Measurements from ENCODE around the gene SPATA22. TPM values are rescaled to one million over a fixed set of nuclear protein-coding genes. Genes with fewer than 3 reads are reported as not detected.
"Not testable (repeated sequence)": the region's sequence is repeated elsewhere in the genome, so short reads cannot be mapped to it uniquely, and the experiment has no call there.

SPATA22 gene, protein sequence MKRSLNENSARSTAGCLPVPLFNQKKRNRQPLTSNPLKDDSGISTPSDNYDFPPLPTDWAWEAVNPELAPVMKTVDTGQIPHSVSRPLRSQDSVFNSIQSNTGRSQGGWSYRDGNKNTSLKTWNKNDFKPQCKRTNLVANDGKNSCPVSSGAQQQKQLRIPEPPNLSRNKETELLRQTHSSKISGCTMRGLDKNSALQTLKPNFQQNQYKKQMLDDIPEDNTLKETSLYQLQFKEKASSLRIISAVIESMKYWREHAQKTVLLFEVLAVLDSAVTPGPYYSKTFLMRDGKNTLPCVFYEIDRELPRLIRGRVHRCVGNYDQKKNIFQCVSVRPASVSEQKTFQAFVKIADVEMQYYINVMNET
- under 0.01 and 0.76 TPM in 2 replicates for total RNA-seq (2012; rRNA removed)

DNA sequence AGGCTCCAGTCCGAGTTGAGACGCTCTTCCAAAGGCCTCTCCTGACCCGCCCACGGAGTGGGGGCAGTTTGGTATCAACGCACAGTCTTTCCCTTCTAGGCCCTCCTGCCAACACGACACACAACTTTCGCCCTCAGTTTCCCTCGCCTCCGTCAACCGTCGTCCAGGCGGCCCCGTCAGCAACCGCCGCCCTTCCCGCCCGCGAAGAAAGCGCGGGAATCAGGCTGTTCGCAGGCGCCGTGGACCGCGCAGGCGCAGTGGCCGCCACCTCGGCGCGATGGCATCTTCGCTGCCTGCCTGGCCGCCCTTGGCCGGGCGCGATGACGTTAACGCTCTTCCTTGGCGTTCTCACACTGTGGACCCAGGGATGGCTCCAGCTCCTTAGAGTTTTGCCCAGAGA is at the start of gene SPATA22:
TSS of gene SPATA22 (minus strand) at position 221 of the 400 bp plus-strand sequence. CDS start 2,494 bp downstream, outside the sequence.
- Histone ChIP-seq H3K27me3 (ENCODE audit: control insufficient read depth, insufficient read depth, low read length) (no peaks in the 10 kb centered on the region), H3K4me3 (ENCODE audit: low read length) (no peak within 1 kb of the TSS), H3K9ac (ENCODE audit: low read depth, low read length) (no peak within 1 kb of the TSS), H3K9me3 (replicated peaks; ENCODE audit: low read length) (no peaks in the 10 kb centered on the region), H3K36me3 (ENCODE audit: insufficient read depth, low read length) (no peaks in the 10 kb centered on the region), H3K4me1 (ENCODE audit: control insufficient read depth, insufficient read depth, low read length) (no peaks in the 10 kb centered on the region), H3K4me2 (ENCODE audit: low read length) (no peak within 1 kb of the TSS)

DNA sequence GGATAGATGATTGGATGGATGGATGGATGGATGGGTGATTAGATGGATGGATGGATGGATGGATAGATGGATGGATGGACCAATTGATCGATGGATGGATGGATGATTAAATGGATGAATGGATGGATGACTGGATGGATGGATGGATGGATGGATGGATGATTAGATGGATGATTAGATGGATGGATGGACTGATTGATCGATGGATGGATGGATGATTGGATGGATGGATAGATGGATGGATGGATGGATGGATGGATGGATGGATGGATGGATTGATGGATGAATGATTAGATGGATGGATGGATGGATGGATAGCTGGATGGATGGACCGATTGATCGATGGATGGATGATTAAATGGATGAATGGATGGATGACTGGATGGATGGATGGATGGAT is 47.9 kb upstream of the SPATA22 start:
- H3K9me3 ChIP-seq (replicated peaks; ENCODE audit: low read length); H3K4me2 ChIP-seq (ENCODE audit: low read length); H3K9ac ChIP-seq (ENCODE audit: low read depth, low read length); H3K36me3 ChIP-seq (ENCODE audit: insufficient read depth, low read length); H3K4me3 ChIP-seq (ENCODE audit: low read length); H3K27me3 ChIP-seq (ENCODE audit: control insufficient read depth, insufficient read depth, low read length); H3K4me1 ChIP-seq (ENCODE audit: control insufficient read depth, insufficient read depth, low read length): not testable (repeated sequence)

DNA sequence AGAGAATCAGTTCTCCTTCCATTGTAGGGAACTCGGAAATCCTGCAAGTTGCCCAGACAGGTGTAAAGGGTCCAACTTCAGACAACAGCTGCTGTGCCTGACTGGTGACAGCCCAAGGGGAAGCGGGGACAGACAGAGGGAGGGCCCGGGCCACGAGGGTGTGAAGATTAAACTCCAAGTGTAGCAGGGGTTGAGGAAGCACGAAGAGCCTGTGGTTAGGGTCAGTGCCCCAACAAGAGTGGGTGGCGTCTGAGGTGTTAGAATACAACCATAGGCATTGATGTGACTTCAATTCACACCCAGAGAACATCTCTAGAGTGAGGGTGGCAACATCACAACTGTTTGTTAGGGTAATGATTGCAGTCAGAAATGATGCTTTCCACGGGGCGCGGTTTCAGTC is 43.3 kb upstream of the SPATA22 start:
- Histone ChIP-seq H3K4me3 (ENCODE audit: low read length) (no peak overlapping the region), H3K36me3 (ENCODE audit: insufficient read depth, low read length) (no peaks in the 10 kb centered on the region), H3K27me3 (ENCODE audit: control insufficient read depth, insufficient read depth, low read length) (no peaks in the 10 kb centered on the region), H3K4me2 (ENCODE audit: low read length) (no peak overlapping the region), H3K4me1 (ENCODE audit: control insufficient read depth, insufficient read depth, low read length) (peaks cover 13% of the 10 kb centered on the region), H3K9ac (ENCODE audit: low read depth, low read length) (no peak overlapping the region), H3K9me3 (replicated peaks; ENCODE audit: low read length) (no peaks in the 10 kb centered on the region)

DNA sequence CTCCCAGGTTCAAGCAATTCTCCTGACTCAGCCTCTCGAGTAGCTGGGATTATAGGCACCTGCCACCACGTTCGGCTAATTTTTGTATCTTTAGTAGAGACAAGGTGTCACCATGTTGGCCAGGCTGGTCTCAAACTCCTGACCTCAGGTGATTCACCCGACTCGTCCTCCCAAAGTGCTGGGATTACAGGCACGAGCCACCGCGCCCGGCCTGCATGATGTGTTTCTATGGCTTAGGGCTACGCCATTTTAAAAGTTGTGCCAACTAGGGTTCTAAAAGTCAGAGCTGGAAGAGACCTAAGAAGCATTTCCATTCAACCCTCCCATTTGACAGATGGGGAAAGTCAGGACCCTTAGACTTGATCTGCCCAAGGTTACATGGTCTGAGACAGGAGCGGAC is 42.5 kb upstream of the SPATA22 start:
- not testable (repeated sequence) for H3K27me3 ChIP-seq (ENCODE audit: control insufficient read depth, insufficient read depth, low read length); H3K9ac ChIP-seq (ENCODE audit: low read depth, low read length); H3K4me2 ChIP-seq (ENCODE audit: low read length); H3K4me3 ChIP-seq (ENCODE audit: low read length); H3K36me3 ChIP-seq (ENCODE audit: insufficient read depth, low read length); H3K9me3 ChIP-seq (replicated peaks; ENCODE audit: low read length)
- peaks cover 13% of the 10 kb centered on the region for H3K4me1 ChIP-seq (ENCODE audit: control insufficient read depth, insufficient read depth, low read length)

DNA sequence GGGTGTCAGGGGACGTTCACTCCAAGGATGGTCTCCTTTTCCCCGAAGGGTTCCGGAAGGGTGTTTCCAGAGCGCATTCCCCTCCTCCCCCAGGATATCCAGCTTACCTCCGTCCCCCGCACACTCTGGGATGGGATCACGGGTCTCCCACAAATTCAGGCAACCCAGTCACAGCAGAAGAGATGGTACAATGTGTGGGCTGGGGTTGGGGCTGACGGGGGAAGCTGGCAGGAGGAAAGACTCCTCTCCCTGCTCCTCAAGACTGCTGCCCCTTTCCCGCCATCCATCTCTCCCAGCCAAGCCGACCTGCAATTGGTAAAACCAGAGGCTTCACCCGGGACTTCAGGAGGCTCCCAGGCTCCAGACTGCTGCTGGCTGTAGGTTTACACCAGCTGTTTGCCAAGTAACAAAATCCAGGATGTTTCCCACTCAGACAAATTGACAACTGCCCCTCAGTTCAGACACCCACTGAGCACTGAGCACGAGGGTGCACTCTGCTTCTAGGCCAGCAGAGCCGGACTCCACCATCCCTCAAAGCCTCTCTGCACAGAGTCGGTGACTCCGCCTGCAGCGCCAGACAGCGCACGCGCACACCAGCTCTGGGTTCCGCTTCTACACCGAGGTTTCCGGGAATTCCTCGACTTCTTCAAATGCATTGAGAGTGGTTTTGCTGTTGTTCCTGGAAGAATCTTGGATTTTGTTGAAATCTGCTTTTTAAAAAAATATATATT is 41.9 kb upstream of the SPATA22 start:
- Histone ChIP-seq H3K27me3 (ENCODE audit: control insufficient read depth, insufficient read depth, low read length) (no peaks in the 10 kb centered on the region), H3K36me3 (ENCODE audit: insufficient read depth, low read length) (no peaks in the 10 kb centered on the region), H3K4me2 (ENCODE audit: low read length) (peak overlapping the region; percentile 50), H3K4me1 (ENCODE audit: control insufficient read depth, insufficient read depth, low read length) (peaks cover 13% of the 10 kb centered on the region), H3K4me3 (ENCODE audit: low read length) (no peak overlapping the region), H3K9ac (ENCODE audit: low read depth, low read length) (no peak overlapping the region), H3K9me3 (replicated peaks; ENCODE audit: low read length) (no peaks in the 10 kb centered on the region)

DNA sequence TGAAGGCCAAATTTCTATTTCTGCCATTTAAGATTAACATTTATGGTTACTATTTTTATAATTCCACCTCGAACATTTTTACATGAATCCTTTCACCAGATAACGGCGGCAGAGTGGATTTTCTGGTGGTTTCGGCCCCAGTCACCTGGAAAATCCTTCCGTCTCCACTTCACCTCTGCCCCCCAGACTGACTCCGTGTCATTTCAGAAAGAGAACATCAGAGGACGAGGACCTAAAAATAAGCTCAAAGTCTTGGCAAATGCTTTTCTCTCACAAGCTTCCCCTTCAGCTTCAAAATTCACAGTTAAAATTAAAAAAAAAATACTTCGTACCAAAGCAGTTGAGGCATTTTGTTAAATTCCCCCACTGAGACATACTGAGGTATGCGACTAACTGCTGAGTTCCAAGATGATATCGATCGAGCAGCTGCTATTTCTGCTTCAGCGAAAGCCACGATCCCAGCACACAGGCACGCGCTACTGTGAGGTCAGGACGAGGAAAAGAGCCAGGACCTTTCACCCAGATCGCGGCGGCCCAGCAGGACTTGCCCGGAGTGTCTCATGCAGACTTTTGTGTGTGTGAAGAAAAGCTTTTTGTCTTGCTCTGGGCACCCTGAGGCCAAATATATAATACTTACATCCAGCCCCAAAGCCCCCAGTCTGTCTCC is 41.0 kb upstream of the SPATA22 start:
- peaks cover 3% of the 10 kb centered on the region for H3K27me3 ChIP-seq (ENCODE audit: control insufficient read depth, insufficient read depth, low read length)
- peak overlapping the region; percentile 50 for H3K4me2 ChIP-seq (ENCODE audit: low read length)
- no peaks in the 10 kb centered on the region for H3K36me3 ChIP-seq (ENCODE audit: insufficient read depth, low read length)
- peaks cover 13% of the 10 kb centered on the region for H3K4me1 ChIP-seq (ENCODE audit: control insufficient read depth, insufficient read depth, low read length)
- H3K9ac ChIP-seq (ENCODE audit: low read depth, low read length): no peak overlapping the region
- H3K9me3 ChIP-seq (replicated peaks; ENCODE audit: low read length): no peaks in the 10 kb centered on the region
- H3K4me3 ChIP-seq (ENCODE audit: low read length): no peak overlapping the region

DNA sequence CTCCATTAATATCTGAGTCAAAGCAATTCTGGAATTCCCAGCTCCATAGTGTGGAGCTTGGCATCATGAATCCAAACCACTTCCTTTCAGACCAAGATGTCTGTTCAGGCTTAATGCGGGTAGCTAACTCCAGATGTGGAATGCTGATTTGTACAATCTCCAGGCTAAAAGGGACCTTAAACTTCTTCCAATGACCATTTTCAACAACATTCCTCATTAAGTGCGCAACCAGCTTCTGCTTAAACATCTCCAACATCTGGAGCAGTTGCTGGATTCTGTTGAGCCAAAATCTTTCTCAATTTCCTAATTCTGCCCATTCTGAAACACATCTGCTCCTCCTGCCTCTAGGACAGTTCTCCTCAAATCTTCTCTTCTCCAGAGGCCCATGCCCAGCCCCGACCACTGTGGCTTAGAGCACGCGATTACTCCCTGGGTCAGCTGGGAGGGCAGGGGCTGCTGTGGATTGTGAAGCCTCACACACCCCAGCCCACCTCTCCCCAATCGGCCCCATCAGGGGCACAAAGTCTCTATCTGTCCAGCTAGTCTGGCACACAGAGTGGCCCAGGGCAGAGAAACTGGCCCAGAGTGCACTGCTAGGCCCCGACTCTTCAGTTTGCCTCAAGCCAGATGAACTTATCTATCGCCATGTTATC is 40.4 kb upstream of the SPATA22 start:
- Histone ChIP-seq H3K4me3 (ENCODE audit: low read length) (no peak overlapping the region), H3K9ac (ENCODE audit: low read depth, low read length) (no peak overlapping the region), H3K4me2 (ENCODE audit: low read length) (no peak overlapping the region), H3K4me1 (ENCODE audit: control insufficient read depth, insufficient read depth, low read length) (peaks cover 13% of the 10 kb centered on the region), H3K36me3 (ENCODE audit: insufficient read depth, low read length) (no peaks in the 10 kb centered on the region), H3K9me3 (replicated peaks; ENCODE audit: low read length) (no peaks in the 10 kb centered on the region), H3K27me3 (ENCODE audit: control insufficient read depth, insufficient read depth, low read length) (peaks cover 7% of the 10 kb centered on the region)

DNA sequence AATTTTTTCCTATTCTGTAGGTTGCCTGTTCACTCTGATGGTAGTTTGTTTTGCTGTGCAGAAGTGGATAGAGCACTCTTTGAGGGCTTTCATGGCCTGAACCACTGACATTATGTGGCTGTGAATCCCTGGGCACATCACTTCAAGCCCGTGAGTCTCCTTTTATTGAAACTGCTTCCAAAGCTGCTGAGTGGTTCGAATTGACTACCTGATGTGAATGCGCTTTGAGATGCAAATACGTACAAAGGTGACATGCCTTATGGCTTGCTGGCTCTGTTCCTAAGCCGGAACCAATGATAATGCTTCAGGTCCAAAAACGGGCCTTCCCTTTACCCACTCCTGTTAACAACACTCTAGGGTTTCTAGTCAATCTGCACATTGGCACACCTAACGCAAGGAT is 38.5 kb upstream of the SPATA22 start:
- Histone ChIP-seq H3K9me3 (replicated peaks; ENCODE audit: low read length) (no peaks in the 10 kb centered on the region), H3K27me3 (ENCODE audit: control insufficient read depth, insufficient read depth, low read length) (peaks cover 7% of the 10 kb centered on the region), H3K9ac (ENCODE audit: low read depth, low read length) (no peak overlapping the region), H3K36me3 (ENCODE audit: insufficient read depth, low read length) (no peaks in the 10 kb centered on the region), H3K4me2 (ENCODE audit: low read length) (no peak overlapping the region), H3K4me1 (ENCODE audit: control insufficient read depth, insufficient read depth, low read length) (peaks cover 13% of the 10 kb centered on the region), H3K4me3 (ENCODE audit: low read length) (no peak overlapping the region)

DNA sequence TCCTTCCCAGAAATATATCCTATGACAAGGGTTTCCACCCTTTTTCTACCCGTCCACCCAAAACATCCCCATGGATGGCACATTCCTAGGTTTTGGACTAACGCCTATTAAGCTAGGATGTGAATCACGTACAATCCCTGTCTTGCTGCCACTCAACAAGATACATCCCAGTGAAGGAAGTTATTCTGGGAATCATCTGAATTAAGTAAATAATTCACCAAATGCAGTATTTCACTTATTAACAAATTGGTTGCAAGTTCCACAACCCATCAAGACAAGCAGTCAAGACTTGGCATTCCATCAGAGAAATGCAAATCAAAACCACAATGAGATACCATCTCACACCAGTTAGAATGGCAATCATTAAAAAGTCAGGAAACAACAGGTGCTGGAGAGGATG is 36.2 kb upstream of the SPATA22 start:
- H3K9me3 ChIP-seq (replicated peaks; ENCODE audit: low read length): no peaks in the 10 kb centered on the region
- H3K36me3 ChIP-seq (ENCODE audit: insufficient read depth, low read length): no peaks in the 10 kb centered on the region
- H3K27me3 ChIP-seq (ENCODE audit: control insufficient read depth, insufficient read depth, low read length): peaks cover 7% of the 10 kb centered on the region
- no peak overlapping the region for H3K9ac ChIP-seq (ENCODE audit: low read depth, low read length)
- H3K4me1 ChIP-seq (ENCODE audit: control insufficient read depth, insufficient read depth, low read length): peaks cover 5% of the 10 kb centered on the region
- H3K4me2 ChIP-seq (ENCODE audit: low read length): no peak overlapping the region
- no peak overlapping the region for H3K4me3 ChIP-seq (ENCODE audit: low read length)

DNA sequence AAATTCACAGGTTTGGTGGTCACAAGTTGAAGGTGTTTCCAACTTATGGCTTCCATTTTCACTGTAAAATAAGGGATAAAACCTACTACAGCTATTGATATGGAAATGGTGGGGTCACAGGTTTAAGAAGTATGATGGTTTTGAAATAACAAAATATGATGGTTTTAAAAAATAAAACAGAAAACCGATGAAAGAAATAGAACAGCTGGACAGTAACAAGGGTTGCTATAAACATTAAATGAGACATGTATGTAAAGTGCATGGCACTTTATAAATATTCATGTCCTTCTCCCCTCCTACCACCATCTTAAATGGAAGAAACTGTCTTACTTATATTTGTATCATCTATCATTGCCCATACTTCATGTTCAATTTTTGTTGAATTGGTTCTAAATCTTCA is 35.5 kb upstream of the SPATA22 start:
- Histone ChIP-seq H3K36me3 (ENCODE audit: insufficient read depth, low read length) (no peaks in the 10 kb centered on the region), H3K27me3 (ENCODE audit: control insufficient read depth, insufficient read depth, low read length) (peaks cover 10% of the 10 kb centered on the region), H3K9me3 (replicated peaks; ENCODE audit: low read length) (no peaks in the 10 kb centered on the region), H3K4me2 (ENCODE audit: low read length) (no peak overlapping the region), H3K4me1 (ENCODE audit: control insufficient read depth, insufficient read depth, low read length) (no peaks in the 10 kb centered on the region), H3K4me3 (ENCODE audit: low read length) (no peak overlapping the region), H3K9ac (ENCODE audit: low read depth, low read length) (no peak overlapping the region)

DNA sequence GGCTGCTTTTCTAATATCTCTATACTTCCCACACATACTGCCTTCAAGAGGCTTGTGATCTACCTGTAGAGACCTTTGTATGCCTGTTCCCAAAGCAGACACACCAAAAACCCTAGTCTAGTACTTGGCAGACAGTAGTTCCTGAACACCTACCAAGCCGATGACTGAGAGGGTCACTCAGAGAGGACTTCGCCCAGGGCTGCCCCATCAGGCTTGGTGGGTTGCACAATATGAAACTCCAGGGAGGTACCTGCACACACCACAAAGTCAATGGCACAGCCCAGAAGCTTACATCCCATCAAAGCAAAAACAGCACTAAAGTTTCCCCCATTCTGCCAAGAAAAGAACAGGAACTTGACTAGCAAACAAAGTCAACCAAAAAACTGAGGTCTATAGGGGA is 34.4 kb upstream of the SPATA22 start:
- Histone ChIP-seq H3K36me3 (ENCODE audit: insufficient read depth, low read length) (no peaks in the 10 kb centered on the region), H3K9ac (ENCODE audit: low read depth, low read length) (no peak overlapping the region), H3K9me3 (replicated peaks; ENCODE audit: low read length) (no peaks in the 10 kb centered on the region), H3K4me2 (ENCODE audit: low read length) (no peak overlapping the region), H3K27me3 (ENCODE audit: control insufficient read depth, insufficient read depth, low read length) (peaks cover 10% of the 10 kb centered on the region), H3K4me1 (ENCODE audit: control insufficient read depth, insufficient read depth, low read length) (no peaks in the 10 kb centered on the region), H3K4me3 (ENCODE audit: low read length) (no peak overlapping the region)
